ENCODE results near the gene DCLK1. TPM values are rescaled to one million over a fixed set of nuclear protein-coding genes. Genes with fewer than 3 reads are reported as not detected.

Gene DCLK1
- total and polyA plus RNA-seq, 7 donors, result 0.98 to 15.1 (median 3.9) TPM

DNA sequence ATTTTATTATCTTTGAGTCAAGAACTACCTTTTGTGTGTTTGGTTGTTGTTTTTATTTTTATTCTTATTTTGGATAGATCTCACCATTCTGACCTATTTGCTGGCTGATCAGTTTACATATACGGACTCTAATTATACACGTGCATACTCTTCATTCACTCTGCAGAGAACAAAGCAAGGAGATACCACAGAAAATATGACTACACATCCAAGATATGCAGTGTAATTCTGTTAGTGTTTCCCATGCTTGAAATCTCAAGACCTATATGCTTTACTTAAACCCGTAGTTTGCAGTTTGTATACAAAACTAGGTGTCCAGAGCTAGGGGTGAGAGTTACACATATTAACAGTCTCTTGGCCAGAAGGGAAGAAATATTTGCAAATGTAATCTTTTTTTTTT is 205.5 kb downstream of the DCLK1 start:
- TF ChIP-seq, protein P1, sequence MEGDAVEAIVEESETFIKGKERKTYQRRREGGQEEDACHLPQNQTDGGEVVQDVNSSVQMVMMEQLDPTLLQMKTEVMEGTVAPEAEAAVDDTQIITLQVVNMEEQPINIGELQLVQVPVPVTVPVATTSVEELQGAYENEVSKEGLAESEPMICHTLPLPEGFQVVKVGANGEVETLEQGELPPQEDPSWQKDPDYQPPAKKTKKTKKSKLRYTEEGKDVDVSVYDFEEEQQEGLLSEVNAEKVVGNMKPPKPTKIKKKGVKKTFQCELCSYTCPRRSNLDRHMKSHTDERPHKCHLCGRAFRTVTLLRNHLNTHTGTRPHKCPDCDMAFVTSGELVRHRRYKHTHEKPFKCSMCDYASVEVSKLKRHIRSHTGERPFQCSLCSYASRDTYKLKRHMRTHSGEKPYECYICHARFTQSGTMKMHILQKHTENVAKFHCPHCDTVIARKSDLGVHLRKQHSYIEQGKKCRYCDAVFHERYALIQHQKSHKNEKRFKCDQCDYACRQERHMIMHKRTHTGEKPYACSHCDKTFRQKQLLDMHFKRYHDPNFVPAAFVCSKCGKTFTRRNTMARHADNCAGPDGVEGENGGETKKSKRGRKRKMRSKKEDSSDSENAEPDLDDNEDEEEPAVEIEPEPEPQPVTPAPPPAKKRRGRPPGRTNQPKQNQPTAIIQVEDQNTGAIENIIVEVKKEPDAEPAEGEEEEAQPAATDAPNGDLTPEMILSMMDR (IDR thresholded peaks at IDR 0.05), result no peak
- ATAC-seq (no peak), DNase-seq (no peak)
- WGBS, 3 donors, result 84 to 90% (median 85%) methylated on average over 3 of the region's 3 CpGs
- Histone ChIP-seq H3K4me3 (no peak overlapping the region), H3K9me3 (no peaks in the 10 kb centered on the region), H3K4me1 (no peaks in the 10 kb centered on the region), H3K27ac (no peak overlapping the region), H3K36me3 (ENCODE audit: insufficient read depth in 1 of 2, low read depth in 1 of 2) (no peaks in the 10 kb centered on the region), H3K27me3 (ENCODE audit: insufficient read depth in 3 of 3, low read length in 2 of 3) (no peaks in the 10 kb centered on the region)
- intact Hi-C loops (cut with DNase I), result no loop called here

DNA sequence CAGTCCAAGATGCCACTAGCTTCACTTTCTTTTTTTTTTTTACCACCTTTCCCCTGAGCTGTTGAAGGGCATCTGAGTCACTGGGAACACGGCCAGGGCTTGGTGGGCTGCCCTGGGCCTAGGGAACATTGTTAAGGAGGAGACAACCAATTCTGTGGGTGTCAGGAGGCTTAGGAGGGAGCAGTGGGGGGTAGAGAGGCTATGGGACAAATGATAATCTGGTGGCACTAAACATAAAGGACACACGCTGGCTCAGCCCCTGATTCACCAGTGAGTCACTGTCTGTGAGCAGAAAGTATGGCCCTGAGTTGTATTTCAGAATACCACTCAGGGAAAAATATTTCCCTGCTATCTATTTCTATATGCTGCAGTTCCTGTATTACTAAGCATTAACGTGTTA is 207.8 kb downstream of the DCLK1 start:
- no peaks in the 10 kb centered on the region for H3K36me3 ChIP-seq (ENCODE audit: insufficient read depth in 1 of 2, low read depth in 1 of 2)
- TF ChIP-seq, protein P1 (IDR thresholded peaks at IDR 0.05), result no peak
- H3K4me1 ChIP-seq, result no peaks in the 10 kb centered on the region
- H3K27me3 ChIP-seq (ENCODE audit: insufficient read depth in 3 of 3, low read length in 2 of 3), result no peaks in the 10 kb centered on the region
- no peak overlapping the region for H3K27ac ChIP-seq
- no peak for ATAC-seq
- intact Hi-C loops (cut with DNase I), result no loop called here
- no peak overlapping the region for H3K4me3 ChIP-seq
- no peak for DNase-seq
- H3K9me3 ChIP-seq, result no peaks in the 10 kb centered on the region
- 68 to 81% (median 75%) methylated on average over 3 of the region's 3 CpGs for WGBS, 3 donors

DNA sequence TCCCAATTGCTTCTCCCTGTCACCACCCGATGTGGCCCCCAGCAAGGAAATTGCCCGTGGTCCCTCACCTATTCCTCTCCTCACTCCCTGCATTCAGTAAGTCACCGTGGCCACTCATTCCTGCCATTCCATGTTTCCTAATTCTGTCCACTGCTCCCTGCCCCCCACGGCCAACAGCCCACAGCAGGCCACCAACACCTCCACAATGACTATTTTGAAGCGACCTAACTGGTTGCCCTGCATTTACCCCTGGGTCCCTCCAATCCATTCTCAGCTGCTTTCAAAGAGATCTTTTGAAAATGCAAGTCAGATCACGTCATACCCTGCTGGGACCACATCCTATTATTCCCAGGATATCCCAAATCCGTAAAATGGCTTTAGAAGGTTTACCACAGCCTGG is 210.4 kb downstream of the DCLK1 start:
- TF ChIP-seq, protein P1 (IDR thresholded peaks at IDR 0.05), result no peak
- WGBS, 3 donors, result 83 to 87% (median 85%) methylated on average over 7 of the region's 7 CpGs
- intact Hi-C loops (cut with DNase I), result no loop called here
- Histone ChIP-seq H3K9me3 (no peaks in the 10 kb centered on the region), H3K4me3 (no peak overlapping the region), H3K36me3 (ENCODE audit: insufficient read depth in 1 of 2, low read depth in 1 of 2) (no peaks in the 10 kb centered on the region), H3K27ac (no peak overlapping the region), H3K27me3 (ENCODE audit: insufficient read depth in 3 of 3, low read length in 2 of 3) (no peaks in the 10 kb centered on the region), H3K4me1 (no peaks in the 10 kb centered on the region)
- no peak for DNase-seq
- ATAC-seq, result no peak

DNA sequence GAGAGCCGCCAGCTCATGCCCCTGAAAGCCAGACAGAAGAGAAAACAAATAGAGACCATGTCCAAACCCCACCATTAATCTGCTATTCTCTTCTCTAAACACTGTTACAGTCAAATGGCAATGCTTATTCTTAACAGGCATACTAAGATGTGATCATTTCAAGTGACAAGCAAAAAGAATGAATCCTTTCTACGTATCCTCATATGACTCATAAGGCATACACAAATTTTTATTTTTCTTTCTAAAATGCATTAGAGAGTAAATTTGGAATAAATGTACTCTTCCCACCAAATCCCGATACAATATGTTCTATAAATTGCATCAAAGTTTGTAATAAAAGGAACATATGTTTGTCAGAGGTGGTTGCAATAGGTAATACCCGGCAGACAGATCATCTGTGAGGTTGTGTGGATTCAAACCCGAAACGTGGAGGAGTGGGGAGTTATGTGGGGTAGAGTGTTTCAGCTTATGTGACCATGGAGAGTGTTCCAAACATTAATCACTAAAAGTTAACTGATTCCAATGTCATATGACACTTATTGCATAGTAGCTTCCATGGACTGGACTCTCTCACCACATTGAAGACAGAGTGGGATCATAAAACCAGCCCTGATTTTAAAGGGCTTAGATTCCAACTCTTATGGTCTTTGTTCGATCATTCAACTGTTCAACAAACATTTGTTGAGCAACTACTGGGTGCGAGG is 213.1 kb downstream of the DCLK1 start:
- no peak overlapping the region for H3K4me3 ChIP-seq

More for the DNA sequence above, 213.1 kb downstream of the DCLK1 start:
- intact Hi-C loops (cut with DNase I), result no loop called here
- DNase-seq, result no peak
- no peaks in the 10 kb centered on the region for H3K9me3 ChIP-seq
- no peak overlapping the region for H3K27ac ChIP-seq
- TF ChIP-seq, protein P1 (IDR thresholded peaks at IDR 0.05), result no peak
- 70 to 84% (median 71%) methylated on average over 8 of the region's 8 CpGs for WGBS, 3 donors
- no peaks in the 10 kb centered on the region for H3K4me1 ChIP-seq
- H3K27me3 ChIP-seq (ENCODE audit: insufficient read depth in 3 of 3, low read length in 2 of 3), result no peaks in the 10 kb centered on the region
- no peaks in the 10 kb centered on the region for H3K36me3 ChIP-seq (ENCODE audit: insufficient read depth in 1 of 2, low read depth in 1 of 2)
- no peak for ATAC-seq
